ENCODE data around the gene NRG4.
"Not testable (repeated sequence)": the region's sequence is repeated elsewhere in the genome, so short reads cannot be mapped to it uniquely, and the experiment has no call there.

NRG4 gene

GRCh38 chr15:76011627-76012551, at the start of gene NRG4:
TSS of gene NRG4 (minus strand) at chr15:76012424. CDS start at chr15:76011230, 1,194 bp downstream.
- DNase-seq: no peak

GRCh38 chr15:76061700-76062099, 49.5 kb upstream of the NRG4 start:
- no peak for DNase-seq

GRCh38 chr15:76060118-76060989, 48.1 kb upstream of the NRG4 start:
- DNase-seq: no peak

GRCh38 chr15:76059320-76060117, 47.3 kb upstream of the NRG4 start, which contains the start of gene TMEM266:
TSS of gene TMEM266 (plus strand) at chr15:76059985. CDS start at chr15:76134264, 74,279 bp downstream.
- no peak for DNase-seq

- DNase-seq: no peak
Observed at GRCh38 chr15:76058714-76059319, 46.6 kb upstream of the NRG4 start.

- no peak for DNase-seq
Observed at GRCh38 chr15:76057332-76058000, 45.2 kb upstream of the NRG4 start.

GRCh38 chr15:76056931-76057330, 44.7 kb upstream of the NRG4 start:
- DNase-seq: no peak

- not testable (repeated sequence) for DNase-seq
Observed at GRCh38 chr15:76054201-76054600, 42.0 kb upstream of the NRG4 start.

- no peak for DNase-seq
Observed at GRCh38 chr15:76038512-76038911, 26.3 kb upstream of the NRG4 start.

GRCh38 chr15:76035593-76035992, 23.4 kb upstream of the NRG4 start:
- DNase-seq: no peak

GRCh38 chr15:76034111-76034510, 21.9 kb upstream of the NRG4 start:
- DNase-seq: no peak

- no peak for DNase-seq
Observed at GRCh38 chr15:76033438-76033837, 21.2 kb upstream of the NRG4 start.

- no peak for DNase-seq
Observed at GRCh38 chr15:76032046-76032445, 19.8 kb upstream of the NRG4 start.

GRCh38 chr15:76024021-76024768, 12.0 kb upstream of the NRG4 start:
- no peak for DNase-seq

GRCh38 chr15:76013470-76013869, 1.2 kb upstream of the NRG4 start:
- DNase-seq: not testable (repeated sequence)

- DNase-seq: no peak
Observed at GRCh38 chr15:76010613-76011012, 1.6 kb downstream of the NRG4 start.

GRCh38 chr15:76006136-76006778, 6.0 kb downstream of the NRG4 start:
- DNase-seq: no peak

GRCh38 chr15:76003364-76003763, 8.9 kb downstream of the NRG4 start:
- DNase-seq: no peak

GRCh38 chr15:75995611-75996010, 16.6 kb downstream of the NRG4 start:
- no peak for DNase-seq

GRCh38 chr15:75994220-75994619, 18.0 kb downstream of the NRG4 start:
- DNase-seq: no peak

Data from NCI-H2029 treated with DMSO at 0.1 percent for 48 hours (cell line).